ENCODE results near the gene ZNF549. TPM values are rescaled to one million over a fixed set of nuclear protein-coding genes. Genes with fewer than 3 reads are reported as not detected.

Gene ZNF549
- total RNA-seq, 4 donors from 2014 or later: 5.4 to 9.3 (median 5.7) TPM

DNA sequence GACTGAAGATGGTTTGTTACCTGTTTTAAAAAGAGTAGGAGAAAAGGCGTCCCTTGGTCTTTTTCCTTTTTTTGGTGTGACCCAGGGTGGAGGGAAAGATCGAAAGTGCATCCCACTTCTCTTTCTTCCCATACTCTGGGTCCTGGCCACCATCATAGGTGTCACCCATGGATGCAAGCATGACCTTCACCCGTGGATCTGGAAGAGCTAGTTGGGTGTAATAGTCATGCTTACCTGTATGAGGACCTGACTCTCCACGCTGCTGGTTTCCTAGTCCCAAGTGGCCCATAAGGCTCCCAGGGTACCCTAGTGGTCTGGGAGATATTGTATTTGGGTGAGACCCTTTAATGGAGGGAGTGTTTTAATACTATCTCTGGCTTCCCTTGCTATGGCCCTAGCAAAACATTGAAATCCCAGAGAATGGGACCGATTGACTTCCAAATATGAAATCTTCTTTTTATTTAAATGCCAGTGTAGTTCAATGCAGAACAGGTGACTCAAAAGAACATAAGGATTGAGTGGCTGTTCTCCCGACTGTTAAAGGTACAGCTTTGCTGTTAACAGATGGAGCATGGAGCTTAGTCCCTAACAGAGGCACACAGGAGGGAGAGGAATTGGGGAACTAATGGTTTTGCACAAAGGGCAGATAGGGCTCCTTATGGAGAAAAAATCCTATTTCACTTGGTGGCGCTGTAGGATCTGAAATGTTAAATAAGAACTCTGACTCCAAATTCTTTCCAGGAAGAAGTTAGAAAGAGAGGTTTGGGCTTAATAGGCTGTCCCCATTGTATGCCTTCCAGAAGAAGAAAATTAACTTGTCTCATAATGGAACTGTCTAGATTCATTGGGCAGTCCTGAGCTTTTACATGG lies 39.5 kb downstream of the ZNF549 start:
- H3K4me1 ChIP-seq: no peaks in the 10 kb centered on the region
- H3K36me3 ChIP-seq: peaks cover 0 to 15% of the 10 kb centered on the region in 2 donors
- no peak for TF ChIP-seq POLR2AphosphoS5 (IDR thresholded peaks at IDR 0.05)
- TF ChIP-seq, protein P1, sequence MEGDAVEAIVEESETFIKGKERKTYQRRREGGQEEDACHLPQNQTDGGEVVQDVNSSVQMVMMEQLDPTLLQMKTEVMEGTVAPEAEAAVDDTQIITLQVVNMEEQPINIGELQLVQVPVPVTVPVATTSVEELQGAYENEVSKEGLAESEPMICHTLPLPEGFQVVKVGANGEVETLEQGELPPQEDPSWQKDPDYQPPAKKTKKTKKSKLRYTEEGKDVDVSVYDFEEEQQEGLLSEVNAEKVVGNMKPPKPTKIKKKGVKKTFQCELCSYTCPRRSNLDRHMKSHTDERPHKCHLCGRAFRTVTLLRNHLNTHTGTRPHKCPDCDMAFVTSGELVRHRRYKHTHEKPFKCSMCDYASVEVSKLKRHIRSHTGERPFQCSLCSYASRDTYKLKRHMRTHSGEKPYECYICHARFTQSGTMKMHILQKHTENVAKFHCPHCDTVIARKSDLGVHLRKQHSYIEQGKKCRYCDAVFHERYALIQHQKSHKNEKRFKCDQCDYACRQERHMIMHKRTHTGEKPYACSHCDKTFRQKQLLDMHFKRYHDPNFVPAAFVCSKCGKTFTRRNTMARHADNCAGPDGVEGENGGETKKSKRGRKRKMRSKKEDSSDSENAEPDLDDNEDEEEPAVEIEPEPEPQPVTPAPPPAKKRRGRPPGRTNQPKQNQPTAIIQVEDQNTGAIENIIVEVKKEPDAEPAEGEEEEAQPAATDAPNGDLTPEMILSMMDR (IDR thresholded peaks at IDR 0.05): no peak
- TF ChIP-seq POLR2A (IDR thresholded peaks at IDR 0.05): no peak
- TF ChIP-seq EP300 (IDR thresholded peaks at IDR 0.05): no peak
- H3K4me3 ChIP-seq: no peak overlapping the region
- ATAC-seq: no peak
- no peak overlapping the region for H3K27ac ChIP-seq
- no peaks in the 10 kb centered on the region for H3K27me3 ChIP-seq
- 48% methylated on average over 5 to 7 of the region's 7 CpGs for WGBS, 2 donors (ENCODE audit: low coverage in 1 of 2)
- peaks cover 0 to 85% (median 7%) of the 10 kb centered on the region in 3 donors for H3K9me3 ChIP-seq

DNA sequence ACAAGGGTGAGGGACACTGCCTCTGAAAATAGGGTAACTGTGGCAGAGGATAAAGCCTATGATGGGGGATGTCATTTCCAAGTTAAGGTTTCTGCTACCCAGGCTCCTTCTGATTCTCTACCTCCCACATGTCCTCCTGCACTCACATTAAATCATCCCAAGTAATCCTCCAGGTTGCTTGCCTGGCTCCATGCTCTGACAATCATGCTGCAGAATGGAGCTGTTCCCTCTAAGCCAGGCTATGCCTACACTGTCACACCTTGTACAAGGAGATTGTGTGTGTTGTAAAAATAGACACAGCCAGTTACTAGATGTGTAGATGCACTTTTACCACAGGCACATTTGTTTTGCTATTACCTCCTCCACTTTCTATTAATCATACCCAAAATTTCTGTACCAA lies 43.6 kb downstream of the ZNF549 start:
- Histone ChIP-seq H3K4me3 (no peak overlapping the region), H3K9me3 (peaks cover 0 to 100% (median 12%) of the 10 kb centered on the region in 3 donors), H3K27ac (no peak overlapping the region), H3K27me3 (no peaks in the 10 kb centered on the region), H3K36me3 (peaks cover 0 to 55% of the 10 kb centered on the region in 2 donors), H3K4me1 (no peaks in the 10 kb centered on the region)
- TF ChIP-seq EP300 (IDR thresholded peaks at IDR 0.05) (no peak), POLR2A (IDR thresholded peaks at IDR 0.05) (no peak), POLR2AphosphoS5 (IDR thresholded peaks at IDR 0.05) (no peak)
- TF ChIP-seq, protein P1 (IDR thresholded peaks at IDR 0.05): no peak
- ATAC-seq: no peak

DNA sequence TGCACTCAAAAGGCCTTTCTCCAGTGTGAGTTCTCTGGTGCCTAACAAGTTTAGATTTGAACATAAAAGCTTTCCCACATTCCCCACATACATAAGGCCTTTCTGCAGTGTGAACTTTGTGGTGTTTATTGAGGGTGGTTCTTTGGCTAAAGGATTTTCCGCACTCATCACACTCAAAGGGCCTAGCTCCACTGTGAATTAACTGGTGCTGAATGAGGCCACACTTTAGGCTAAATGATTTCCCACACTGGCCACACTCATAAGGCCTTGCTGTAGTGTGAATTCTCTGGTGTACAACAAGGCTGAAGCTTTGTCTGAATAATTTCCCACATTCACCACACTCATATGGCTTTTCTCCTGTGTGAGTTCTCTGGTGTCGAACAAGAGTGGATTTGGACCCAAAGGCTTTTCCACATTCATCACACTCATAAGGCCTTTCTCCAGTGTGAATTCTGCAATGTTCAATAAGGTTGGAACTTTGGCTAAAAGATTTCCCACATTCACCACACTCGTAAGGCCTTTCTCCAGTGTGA lies 45.3 kb downstream of the ZNF549 start:
- ATAC-seq: no peak
- no peak overlapping the region for H3K4me3 ChIP-seq
- WGBS, 2 donors (ENCODE audit: low coverage in 1 of 2): 100% methylated on average over 1 to 3 of the region's 3 CpGs
- no peaks in the 10 kb centered on the region for H3K27me3 ChIP-seq
- no peak overlapping the region for H3K27ac ChIP-seq
- peaks cover 0 to 69% of the 10 kb centered on the region in 2 donors for H3K36me3 ChIP-seq
- peaks cover 0 to 3% (median 0%) of the 10 kb centered on the region in 3 donors for H3K4me1 ChIP-seq
- peaks cover 0 to 98% (median 14%) of the 10 kb centered on the region in 3 donors for H3K9me3 ChIP-seq
- TF ChIP-seq POLR2AphosphoS5 (IDR thresholded peaks at IDR 0.05): no peak
- TF ChIP-seq, protein P1 (IDR thresholded peaks at IDR 0.05): no peak
- no peak for TF ChIP-seq POLR2A (IDR thresholded peaks at IDR 0.05)

DNA sequence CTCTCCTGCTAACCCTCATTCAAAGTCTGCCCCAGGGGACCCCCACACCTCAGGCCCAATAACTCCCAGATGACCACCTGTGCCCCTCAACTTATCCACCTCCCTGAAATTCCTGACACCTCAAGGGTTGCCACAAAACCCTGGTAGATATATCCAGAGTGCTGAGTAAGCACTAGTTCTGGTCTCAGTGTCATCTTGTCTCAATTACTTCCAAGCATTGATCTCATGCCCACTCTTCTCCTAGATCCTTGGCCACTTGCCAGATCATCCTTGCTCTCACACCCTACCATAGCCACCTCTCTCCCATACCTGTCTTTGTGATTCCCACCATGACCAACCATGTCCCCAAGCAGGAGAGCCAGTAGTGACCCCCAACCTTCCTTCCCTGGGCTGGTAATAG lies 49.5 kb downstream of the ZNF549 start:
- TF ChIP-seq POLR2AphosphoS5 (IDR thresholded peaks at IDR 0.05): no peak
- ATAC-seq: no peak
- Histone ChIP-seq H3K4me3 (no peak overlapping the region), H3K4me1 (peaks cover 0 to 16% (median 8%) of the 10 kb centered on the region in 3 donors), H3K27me3 (no peaks in the 10 kb centered on the region), H3K27ac (no peak overlapping the region), H3K9me3 (peaks cover 0 to 59% (median 10%) of the 10 kb centered on the region in 3 donors), H3K36me3 (peaks cover 0 to 54% of the 10 kb centered on the region in 2 donors)

DNA sequence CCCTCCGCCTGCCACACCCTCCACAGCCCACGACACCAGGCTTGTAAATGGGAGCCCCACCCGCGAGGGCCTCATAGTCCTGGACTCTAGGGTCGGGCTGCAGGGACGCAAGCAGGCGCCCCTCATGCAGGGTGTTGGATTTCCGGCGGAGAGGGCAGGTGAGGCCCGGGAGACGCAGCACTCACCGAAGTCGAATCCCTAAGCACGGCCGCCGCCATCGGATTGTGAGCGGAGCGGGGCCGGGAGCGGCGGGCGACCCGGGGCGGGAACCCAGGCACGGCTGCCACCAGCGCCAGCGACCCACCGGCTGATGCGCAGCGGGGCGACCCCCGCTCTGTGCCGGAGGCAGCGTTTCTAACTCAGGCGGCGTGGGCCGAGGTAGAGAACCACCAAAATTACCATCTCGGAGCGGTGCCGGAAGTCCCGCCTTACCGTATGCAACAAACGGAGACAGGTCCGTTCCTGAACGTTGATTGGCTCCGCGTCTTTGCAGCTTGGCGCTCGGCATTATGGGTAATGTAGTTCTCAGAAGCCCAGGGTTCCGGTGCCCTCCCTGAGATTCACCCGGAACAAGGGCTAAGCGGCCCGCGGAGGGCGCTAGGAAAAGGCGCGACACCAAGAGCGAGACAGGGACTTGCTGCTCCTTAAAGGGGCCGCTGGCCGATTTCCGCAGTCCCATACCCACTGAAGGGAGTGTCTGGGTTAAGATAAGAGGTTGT lies 51.5 kb downstream of the ZNF549 start, which contains the start of gene ZNF416:
TSS of gene ZNF416 (minus strand) at position 425 of the 719 bp plus-strand sequence. CDS start at position 218, 207 bp downstream.
- H3K27ac ChIP-seq: peak within 1 kb of the TSS in 3 of 4 donors; percentile 76 to 81 (median 80)

More for the DNA sequence above, 51.5 kb downstream of the ZNF549 start, which contains the start of gene ZNF416:
- 4% methylated on average over 8 of the region's 62 CpGs; no CpG with 5 or more reads in 1 of the 2 donors for WGBS, 2 donors (ENCODE audit: low coverage in 1 of 2)
- Histone ChIP-seq H3K27me3 (no peaks in the 10 kb centered on the region), H3K4me3 (peak within 1 kb of the TSS; percentile 66 to 68), H3K9me3 (peaks cover 0 to 45% (median 10%) of the 10 kb centered on the region in 3 donors), H3K36me3 (peaks cover 0 to 34% of the 10 kb centered on the region in 2 donors), H3K4me1 (peaks cover 0 to 23% (median 12%) of the 10 kb centered on the region in 3 donors)
- TF ChIP-seq POLR2AphosphoS5 (IDR thresholded peaks at IDR 0.05): peak; percentile 37
- TF ChIP-seq POLR2A (IDR thresholded peaks at IDR 0.05): no peak
- TF ChIP-seq, protein P1 (IDR thresholded peaks at IDR 0.05): peak in 1 of 4 experiments; percentile 40
- TF ChIP-seq EP300 (IDR thresholded peaks at IDR 0.05): no peak
- peak; percentile 100 for ATAC-seq
